ENCODE results near the gene GREB1. TPM values are rescaled to one million over a fixed set of nuclear protein-coding genes. Genes with fewer than 3 reads are reported as not detected.

GREB1 gene
- total and polyA plus RNA-seq, 2 of the 13 experiments (the other 11 are each of a cell fraction or from before 2014, with no cell fraction given) = 31.3 to 61.2 TPM

DNA sequence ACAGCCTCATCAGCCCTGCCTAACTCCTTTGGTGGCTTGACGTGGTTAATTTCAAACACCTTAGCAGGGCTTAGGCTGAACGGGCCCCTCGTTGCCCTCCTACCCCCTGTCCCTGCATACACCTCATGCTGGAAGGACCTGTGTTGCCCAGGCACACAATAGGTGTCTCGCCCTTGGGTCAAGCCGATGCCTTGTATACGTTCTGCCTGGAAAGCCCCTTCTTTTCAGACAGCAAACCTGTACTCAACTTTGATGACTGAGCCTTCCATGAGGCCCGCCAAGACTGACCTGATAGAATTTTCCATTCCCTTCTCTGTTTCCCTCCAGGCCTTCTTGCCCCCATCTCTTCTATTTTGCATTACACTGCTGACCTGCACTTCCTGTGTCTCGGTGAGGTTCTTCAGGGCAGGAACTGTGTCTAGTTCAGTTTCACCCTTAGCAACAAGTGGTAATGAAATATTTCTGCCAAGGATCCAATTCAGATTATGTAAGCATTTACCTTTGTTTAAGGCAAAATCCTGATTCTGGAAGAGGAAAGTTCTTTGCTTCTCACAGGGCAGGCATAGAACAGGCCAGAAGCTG, 7.9 kb downstream of the GREB1 start (continued):
- TF ChIP-seq ARID5B (CRISPR knock-in tag; IDR thresholded peaks at IDR 0.05) (no peak), ZBTB20 (CRISPR knock-in tag; IDR thresholded peaks at IDR 0.05; ENCODE audit: borderline replicate concordance, low read depth) (no peak), ZNF616 (CRISPR knock-in tag; IDR thresholded peaks at IDR 0.05; ENCODE audit: low read depth) (no peak), ZNF256 (CRISPR knock-in tag; conservative IDR thresholded peaks at IDR 0.05) (no peak; the same call in 1 of the 2 replicates), ZNF879 (CRISPR knock-in tag; IDR thresholded peaks at IDR 0.05) (peak; percentile 52; the same call in 1 of the 2 replicates), ZNF614 (CRISPR knock-in tag; IDR thresholded peaks at IDR 0.05; ENCODE audit: borderline replicate concordance) (no peak), ZNF343 (CRISPR knock-in tag; IDR thresholded peaks at IDR 0.05) (0 out of 2 replicates have a peak, but pooled peaks have one; percentile 19), ZNF235 (CRISPR knock-in tag; IDR thresholded peaks at IDR 0.05; ENCODE audit: borderline replicate concordance) (no peak), GATAD2A (CRISPR knock-in tag; IDR thresholded peaks at IDR 0.05) (no peak; the same call in 1 of the 2 replicates), TIGD3 (CRISPR knock-in tag; IDR thresholded peaks at IDR 0.05; ENCODE audit: borderline replicate concordance) (0 out of 2 replicates have a peak, but pooled peaks have one; percentile 6), ZNF275 (CRISPR knock-in tag; IDR thresholded peaks at IDR 0.05; ENCODE audit: borderline replicate concordance) (no peak), ZNF788 (CRISPR knock-in tag; IDR thresholded peaks at IDR 0.05; ENCODE audit: borderline replicate concordance) (0 out of 2 replicates have a peak, but pooled peaks have one; percentile 34), ZNF747 (CRISPR knock-in tag; IDR thresholded peaks at IDR 0.05; ENCODE audit: borderline replicate concordance) (0 out of 2 replicates have a peak, but pooled peaks have one; percentile 22), GLI4 (CRISPR knock-in tag; IDR thresholded peaks at IDR 0.05; ENCODE audit: borderline replicate concordance) (no peak), ZNF607 (CRISPR knock-in tag; IDR thresholded peaks at IDR 0.05; ENCODE audit: borderline replicate concordance) (no peak), RBFOX2 (IDR thresholded peaks at IDR 0.05; ENCODE audit: low read depth, low read length) (0 out of 2 replicates have a peak, but pooled peaks have one; percentile 42), MAFF (IDR thresholded peaks at IDR 0.05; ENCODE audit: low read depth, low read length) (no peak), YEATS2 (CRISPR knock-in tag; IDR thresholded peaks at IDR 0.05; ENCODE audit: borderline replicate concordance) (no peak)
- TF ChIP-seq, protein P1, sequence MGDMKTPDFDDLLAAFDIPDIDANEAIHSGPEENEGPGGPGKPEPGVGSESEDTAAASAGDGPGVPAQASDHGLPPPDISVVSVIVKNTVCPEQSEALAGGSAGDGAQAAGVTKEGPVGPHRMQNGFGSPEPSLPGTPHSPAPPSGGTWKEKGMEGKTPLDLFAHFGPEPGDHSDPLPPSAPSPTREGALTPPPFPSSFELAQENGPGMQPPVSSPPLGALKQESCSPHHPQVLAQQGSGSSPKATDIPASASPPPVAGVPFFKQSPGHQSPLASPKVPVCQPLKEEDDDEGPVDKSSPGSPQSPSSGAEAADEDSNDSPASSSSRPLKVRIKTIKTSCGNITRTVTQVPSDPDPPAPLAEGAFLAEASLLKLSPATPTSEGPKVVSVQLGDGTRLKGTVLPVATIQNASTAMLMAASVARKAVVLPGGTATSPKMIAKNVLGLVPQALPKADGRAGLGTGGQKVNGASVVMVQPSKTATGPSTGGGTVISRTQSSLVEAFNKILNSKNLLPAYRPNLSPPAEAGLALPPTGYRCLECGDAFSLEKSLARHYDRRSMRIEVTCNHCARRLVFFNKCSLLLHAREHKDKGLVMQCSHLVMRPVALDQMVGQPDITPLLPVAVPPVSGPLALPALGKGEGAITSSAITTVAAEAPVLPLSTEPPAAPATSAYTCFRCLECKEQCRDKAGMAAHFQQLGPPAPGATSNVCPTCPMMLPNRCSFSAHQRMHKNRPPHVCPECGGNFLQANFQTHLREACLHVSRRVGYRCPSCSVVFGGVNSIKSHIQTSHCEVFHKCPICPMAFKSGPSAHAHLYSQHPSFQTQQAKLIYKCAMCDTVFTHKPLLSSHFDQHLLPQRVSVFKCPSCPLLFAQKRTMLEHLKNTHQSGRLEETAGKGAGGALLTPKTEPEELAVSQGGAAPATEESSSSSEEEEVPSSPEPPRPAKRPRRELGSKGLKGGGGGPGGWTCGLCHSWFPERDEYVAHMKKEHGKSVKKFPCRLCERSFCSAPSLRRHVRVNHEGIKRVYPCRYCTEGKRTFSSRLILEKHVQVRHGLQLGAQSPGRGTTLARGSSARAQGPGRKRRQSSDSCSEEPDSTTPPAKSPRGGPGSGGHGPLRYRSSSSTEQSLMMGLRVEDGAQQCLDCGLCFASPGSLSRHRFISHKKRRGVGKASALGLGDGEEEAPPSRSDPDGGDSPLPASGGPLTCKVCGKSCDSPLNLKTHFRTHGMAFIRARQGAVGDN (CRISPR knock-in tag; IDR thresholded peaks at IDR 0.05) = peak; percentile 66

Measured in HepG2 (cell line).